ENCODE results near the gene CACNB4.
"Not testable (repeated sequence)": the region's sequence is repeated elsewhere in the genome, so short reads cannot be mapped to it uniquely, and the experiment has no call there.

CACNB4 gene

GRCh38 chr2:151933266-151933804, 165.5 kb downstream of the CACNB4 start:
- DNase-seq = no peak

GRCh38 chr2:151931756-151932155, 167.1 kb downstream of the CACNB4 start:
- no peak for DNase-seq

GRCh38 chr2:151931030-151931611, 167.7 kb downstream of the CACNB4 start:
- DNase-seq = no peak

- DNase-seq = no peak
These were observed 168.8 kb downstream of the CACNB4 start for GRCh38 chr2:151930042-151930441.

DNA sequence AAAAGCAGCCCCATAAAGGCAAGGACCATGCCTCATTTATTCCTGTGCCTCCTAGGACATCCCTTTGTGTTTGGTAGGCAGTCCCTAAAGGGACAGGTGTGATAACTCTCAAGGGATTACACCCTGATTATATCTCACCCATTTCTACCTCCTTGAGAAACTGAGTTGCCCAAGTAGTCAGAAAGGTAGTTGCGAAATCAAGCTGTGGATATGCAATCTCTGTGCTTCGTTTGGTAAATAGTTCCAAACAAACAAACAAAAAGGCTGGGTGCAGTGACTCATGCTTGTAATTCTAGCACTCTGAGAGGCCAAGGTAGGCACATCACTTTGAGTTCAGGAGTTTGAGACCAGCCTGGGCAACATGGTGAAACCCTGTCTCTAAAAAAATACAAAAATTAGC, 170.5 kb downstream of the CACNB4 start:
- DNase-seq = no peak

DNA sequence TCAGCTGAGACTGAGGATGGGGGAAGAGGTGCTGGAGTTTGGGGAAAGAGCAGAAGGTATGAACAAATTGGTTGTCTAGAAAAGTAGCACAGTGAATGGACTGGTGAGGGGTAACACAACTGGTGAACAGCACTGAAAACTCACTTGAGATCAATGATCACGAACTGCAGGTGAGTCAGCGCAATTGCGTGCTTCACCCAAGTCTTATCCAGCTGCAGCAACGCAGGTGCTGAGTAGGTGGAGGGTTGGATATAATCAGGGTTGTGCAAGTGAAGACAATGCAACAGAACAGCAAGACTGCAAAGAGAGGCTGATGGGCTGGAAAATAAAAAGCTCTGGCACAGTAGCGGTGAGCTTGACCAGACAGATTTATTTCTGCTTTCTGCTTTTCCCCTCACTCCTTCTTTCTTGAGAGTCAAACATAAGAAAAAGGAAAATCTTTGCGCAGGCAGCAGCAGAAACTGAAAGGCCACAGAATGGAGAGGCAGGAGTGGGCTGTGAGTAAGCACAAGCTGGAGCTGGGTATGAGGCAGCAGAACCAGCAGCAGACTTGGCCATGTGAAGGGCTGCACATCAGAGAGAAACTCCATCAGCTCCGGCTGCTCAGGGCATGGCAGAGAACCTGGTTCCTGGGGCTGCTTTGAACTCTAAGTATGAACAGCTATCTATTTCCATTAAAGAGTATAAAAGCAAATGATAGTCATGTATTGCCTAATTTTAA, 171.2 kb downstream of the CACNB4 start:
- DNase-seq = no peak

GRCh38 chr2:151922845-151923666, 175.8 kb downstream of the CACNB4 start:
- DNase-seq = no peak

- DNase-seq = no peak
These were observed 179.1 kb downstream of the CACNB4 start for GRCh38 chr2:151919786-151920185.

- DNase-seq = no peak
These were observed 180.5 kb downstream of the CACNB4 start for GRCh38 chr2:151918308-151918707.

DNA sequence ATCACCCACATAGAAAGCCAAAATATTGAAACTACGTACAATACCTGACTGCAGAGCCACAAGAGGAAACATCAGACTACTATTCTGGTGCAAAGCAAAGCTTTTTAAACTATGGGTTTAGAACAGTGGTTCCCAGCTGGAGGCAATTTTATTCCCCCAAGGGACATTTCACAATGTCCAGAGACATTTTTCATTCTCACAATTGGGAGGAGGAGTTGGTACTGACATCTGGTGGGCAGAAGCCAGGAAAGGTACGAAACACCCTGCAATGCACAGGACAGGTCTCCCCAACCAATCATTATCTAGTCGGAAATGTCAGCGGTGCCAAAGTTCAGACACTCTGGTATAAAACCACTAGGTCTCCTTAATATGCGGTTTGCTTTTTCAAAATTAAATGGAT, 182.2 kb downstream of the CACNB4 start:
- DNase-seq = no peak

DNA sequence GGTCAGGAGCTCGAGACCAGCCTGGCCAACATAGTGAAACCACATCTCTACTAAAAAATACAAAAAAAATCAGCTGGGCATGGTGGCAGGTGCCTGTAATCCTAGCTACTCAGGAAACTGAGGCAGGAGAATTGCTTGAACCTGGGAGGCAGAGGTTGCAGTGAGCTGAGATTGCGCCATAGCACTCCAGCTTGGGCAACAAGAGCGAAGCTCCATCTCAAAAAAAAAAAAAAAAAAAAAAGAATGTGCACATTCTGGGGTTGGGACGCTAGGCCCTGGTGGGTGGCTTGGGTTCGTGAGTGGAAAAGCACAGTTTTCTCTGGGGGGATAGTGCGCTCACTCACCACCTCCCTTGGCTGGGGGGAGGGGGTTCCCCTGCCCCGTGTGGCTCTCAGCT, 183.2 kb downstream of the CACNB4 start:
- not testable (repeated sequence) for DNase-seq

DNA sequence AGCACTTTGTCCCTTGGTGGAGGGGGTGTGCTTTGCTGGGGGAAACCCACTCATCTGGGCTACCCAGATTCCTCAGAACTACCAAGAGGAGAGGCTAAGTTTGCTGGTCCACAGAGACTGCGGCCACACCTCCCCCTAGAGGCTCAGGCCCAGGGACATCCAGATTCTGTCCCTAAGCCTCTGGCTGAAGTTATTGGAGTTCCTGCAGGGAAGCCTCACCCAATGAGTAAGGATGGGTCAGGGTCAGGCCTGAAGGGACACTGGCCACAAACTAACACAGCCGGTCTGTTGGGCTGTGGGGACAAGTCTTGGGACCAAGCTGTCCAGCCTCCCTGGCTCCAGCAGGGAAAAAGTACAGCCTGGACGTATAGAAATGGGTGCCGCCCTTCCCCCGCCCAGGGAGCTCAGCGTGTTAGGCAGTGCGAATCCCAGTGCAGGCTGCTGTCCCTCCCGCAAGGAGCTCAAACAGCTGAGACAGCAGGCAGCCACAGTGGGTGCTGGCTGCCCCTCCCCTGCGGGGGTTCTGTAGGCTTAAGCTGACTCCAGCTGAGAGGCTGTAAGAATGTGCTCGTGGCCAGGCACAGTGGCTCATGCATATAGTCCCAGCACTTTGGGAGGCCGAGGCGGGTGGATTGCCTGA, 183.7 kb downstream of the CACNB4 start:
- no peak for DNase-seq

DNA sequence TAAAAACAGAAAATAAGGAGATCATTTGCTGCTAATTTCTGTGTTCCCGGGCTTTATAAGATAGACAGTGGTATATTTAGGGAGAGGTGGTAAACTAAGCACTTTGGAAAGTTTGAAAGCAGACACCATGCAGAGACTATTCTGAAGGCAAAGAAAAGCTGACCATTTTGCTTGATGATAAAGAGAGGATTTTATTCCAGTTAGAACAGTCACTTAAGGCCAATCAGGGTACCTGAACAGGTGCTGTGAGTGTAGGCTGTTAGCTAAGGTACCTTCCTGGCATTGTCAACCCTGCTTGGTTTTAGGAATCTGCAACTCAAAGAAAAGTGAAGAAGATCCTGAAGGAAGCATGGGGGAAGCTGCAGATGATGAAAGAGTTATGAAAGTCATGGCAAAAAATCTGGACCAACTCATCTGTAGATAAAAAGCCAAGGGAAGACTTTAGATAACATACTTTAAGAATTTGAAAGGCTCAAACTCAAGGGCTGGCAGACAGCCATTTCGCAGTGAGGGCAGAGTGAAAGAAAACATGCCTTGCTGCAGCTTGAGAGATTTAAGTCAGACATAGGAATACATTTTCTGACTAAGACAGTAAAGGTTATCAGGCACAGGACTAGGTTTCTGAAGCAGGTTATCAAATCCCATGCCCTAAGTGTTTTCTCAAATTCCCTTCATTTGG, 190.5 kb downstream of the CACNB4 start:
- no peak for DNase-seq

- no peak for DNase-seq
These were observed 191.3 kb downstream of the CACNB4 start for GRCh38 chr2:151907286-151908203.

- no peak for DNase-seq
These were observed 192.2 kb downstream of the CACNB4 start for GRCh38 chr2:151906633-151906998.

DNA sequence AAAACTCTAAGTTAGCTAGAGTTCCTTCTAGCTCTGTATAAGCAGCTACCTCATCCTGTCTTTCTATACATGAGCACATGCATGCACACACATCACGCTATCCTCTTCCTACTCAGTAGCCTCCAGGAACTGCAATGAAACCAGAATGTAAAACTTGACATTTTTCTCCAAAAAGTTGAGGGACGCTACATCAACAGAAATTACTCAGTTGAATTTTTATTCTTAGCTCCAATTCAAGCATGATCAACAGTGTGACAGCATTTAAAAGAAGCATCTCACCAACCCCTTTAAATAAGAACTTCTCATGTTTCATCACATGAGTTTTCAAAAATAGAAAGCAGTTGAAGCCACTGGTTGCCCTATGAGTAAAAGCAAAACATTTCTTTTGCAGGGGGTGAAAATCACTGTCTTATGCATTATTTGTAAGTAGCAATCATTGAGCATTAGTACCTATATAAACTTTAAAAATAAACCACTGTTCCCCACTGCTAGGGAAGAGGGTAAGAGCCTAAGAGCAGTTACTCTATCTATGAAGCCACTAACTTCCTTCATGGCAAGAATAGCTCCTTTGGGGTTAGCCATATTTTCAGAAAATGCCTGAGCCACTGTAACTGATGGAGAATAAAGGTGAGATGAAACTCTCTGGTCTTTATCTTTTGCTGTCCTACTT, 192.7 kb downstream of the CACNB4 start:
- DNase-seq = no peak

DNA sequence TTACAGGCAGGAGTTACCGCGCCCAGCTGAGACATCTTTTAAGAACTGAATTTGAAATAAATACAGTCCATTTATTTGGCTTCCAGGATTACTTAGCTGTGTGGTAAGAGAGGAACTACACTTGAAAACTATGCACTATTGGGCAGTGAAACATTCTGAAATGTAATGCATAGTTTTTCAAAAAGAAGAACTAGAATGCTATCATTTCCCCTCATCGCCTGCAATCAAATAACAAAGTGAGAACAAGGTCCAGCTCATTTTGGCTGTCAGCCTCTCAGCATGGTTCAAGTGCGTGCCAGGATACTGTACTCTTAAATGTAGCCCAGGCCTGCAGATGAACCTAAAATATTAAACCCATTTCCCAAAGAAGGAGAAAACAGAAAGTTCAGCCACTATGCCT, 194.0 kb downstream of the CACNB4 start:
- DNase-seq = no peak

DNA sequence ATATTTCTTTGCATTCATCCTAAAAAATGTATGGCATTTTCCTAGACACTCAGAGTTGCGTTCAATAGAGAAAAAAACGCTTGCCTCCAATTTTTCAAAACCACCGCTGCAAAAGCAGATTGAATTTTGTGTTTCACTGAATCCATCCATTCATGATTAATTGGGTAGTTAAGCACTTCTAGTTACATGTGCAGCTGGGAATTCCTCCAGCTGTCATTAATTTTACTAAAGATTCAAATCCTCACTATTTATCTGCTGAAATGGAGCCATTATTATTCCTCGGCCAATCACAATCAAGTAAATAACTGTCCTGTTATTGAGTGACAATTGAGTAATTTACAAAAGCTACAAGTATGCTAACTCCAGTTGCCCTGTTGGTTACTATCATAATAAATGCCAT, 194.8 kb downstream of the CACNB4 start:
- no peak for DNase-seq

GRCh38 chr2:151902829-151903228, 196.0 kb downstream of the CACNB4 start:
- DNase-seq = no peak

GRCh38 chr2:151900331-151900730, 198.5 kb downstream of the CACNB4 start:
- DNase-seq = no peak

GRCh38 chr2:151899156-151899555, 199.7 kb downstream of the CACNB4 start:
- no peak for DNase-seq
